BE2C (cell line): Measurements from ENCODE around the gene PCLAF. TPM values are rescaled to one million over a fixed set of nuclear protein-coding genes. Genes with fewer than 3 reads are reported as not detected.

Source experiments
- DNase-seq: peaks from one replicate; pipeline ENCODE4 v3.0.0-alpha.2; 2020
- H3K27me3 ChIP-seq: fragments of 250-450 bp; sonication (Bioruptor Pico); 2 replicates; pipeline ENCODE4 v1.5.1; 2020; ENCODE audit warnings: mild to moderate bottlenecking
- H3K36me3 ChIP-seq: fragments of 250-450 bp; sonication (Bioruptor Pico); 2 replicates; pipeline ENCODE4 v1.5.1; 2020; ENCODE audit warnings: mild to moderate bottlenecking
- H3K4me1 ChIP-seq: fragments of 250-450 bp; sonication (Bioruptor Pico); 2 replicates; pipeline ENCODE4 v1.5.1; 2020
- H3K4me3 ChIP-seq: 2 replicates; pipeline ENCODE4 v1.5.1; 2011; ENCODE audit warnings: low read depth, low read length
- H3K9me3 ChIP-seq: fragments of 250-450 bp; sonication (Bioruptor Pico); 2 replicates; pipeline ENCODE4 v1.5.1; 2020
- CTCF ChIP-seq: IDR thresholded peaks from 2 replicates; pipeline ENCODE4 v1.5.1; 2012; ENCODE audit warnings: mild to moderate bottlenecking, low read depth, low read length
- polyA plus RNA-seq: library from polyadenylated mRNA; unstranded; fragments of >200 nt; gene quantifications from one replicate; pipeline ENCODE4 v1.2.1, GENCODE V29; 2012; ENCODE audit warnings: low read depth, missing spikeins; ENCODE audit not compliant: insufficient read length, insufficient read depth

PCLAF gene
- 4.3 TPM for polyA plus RNA-seq

GRCh38 chr15:64381000-64381751 lies at the start of gene PCLAF:
PCLAF (minus strand) TSS chr15:64381441; CDS start chr15:64381371, 70 bp downstream.
- H3K36me3 ChIP-seq, result peaks cover 17% of the 10 kb centered on the region
- no peak for TF ChIP-seq CTCF
- H3K4me1 ChIP-seq, result no peaks in the 10 kb centered on the region
- peak; percentile 98 for DNase-seq
- no peaks in the 10 kb centered on the region for H3K27me3 ChIP-seq
- peak within 1 kb of the TSS; percentile 86 for H3K4me3 ChIP-seq
- no peaks in the 10 kb centered on the region for H3K9me3 ChIP-seq

- DNase-seq, result no peak
Measured at GRCh38 chr15:64430000-64430735, 48.9 kb upstream of the PCLAF start.

GRCh38 chr15:64429448-64429847 lies 48.2 kb upstream of the PCLAF start:
- no peak for DNase-seq
- H3K36me3 ChIP-seq, result peaks cover 4% of the 10 kb centered on the region
- H3K4me3 ChIP-seq, result no peak overlapping the region
- H3K9me3 ChIP-seq, result no peaks in the 10 kb centered on the region
- no peaks in the 10 kb centered on the region for H3K27me3 ChIP-seq
- TF ChIP-seq CTCF, result no peak
- no peaks in the 10 kb centered on the region for H3K4me1 ChIP-seq

More at GRCh38 chr15:64430000-64430735, 48.9 kb upstream of the PCLAF start:
- H3K27me3 ChIP-seq, result no peaks in the 10 kb centered on the region
- H3K4me3 ChIP-seq, result no peak overlapping the region
- H3K9me3 ChIP-seq, result no peaks in the 10 kb centered on the region
- no peak for TF ChIP-seq CTCF
- peaks cover 4% of the 10 kb centered on the region for H3K36me3 ChIP-seq
- H3K4me1 ChIP-seq, result no peaks in the 10 kb centered on the region

- peaks cover 4% of the 10 kb centered on the region for H3K36me3 ChIP-seq
- no peak overlapping the region for H3K4me3 ChIP-seq
- no peaks in the 10 kb centered on the region for H3K9me3 ChIP-seq
- no peaks in the 10 kb centered on the region for H3K4me1 ChIP-seq
- no peaks in the 10 kb centered on the region for H3K27me3 ChIP-seq
- no peak for DNase-seq
- no peak for TF ChIP-seq CTCF
Measured at GRCh38 chr15:64426845-64427465, 45.7 kb upstream of the PCLAF start.

GRCh38 chr15:64425221-64425620 lies 44.0 kb upstream of the PCLAF start:
- Histone ChIP-seq H3K4me3 (no peak overlapping the region), H3K36me3 (peaks cover 4% of the 10 kb centered on the region), H3K27me3 (no peaks in the 10 kb centered on the region), H3K9me3 (no peaks in the 10 kb centered on the region), H3K4me1 (no peaks in the 10 kb centered on the region)
- no peak for DNase-seq
- no peak for TF ChIP-seq CTCF
